Rectal smooth muscle tissue (tissue), 1 donor: ENCODE data around the gene SF3B4.
A peak's percentile ranks its signal among the peaks of the same experiment; 100 is the strongest.

ENCODE experiments used
- H3K27ac ChIP-seq: one replicate; pipeline ENCODE4 v1.7.0; 2013; ENCODE audit warnings: low read depth, low read length, inconsistent platforms
- H3K27me3 ChIP-seq: one replicate; pipeline ENCODE4 v1.7.0; 2013; ENCODE audit warnings: low read length; ENCODE audit not compliant: control insufficient read depth, insufficient read depth
- H3K36me3 ChIP-seq: one replicate; pipeline ENCODE4 v1.7.0; 2013; ENCODE audit warnings: low read length; ENCODE audit not compliant: control insufficient read depth, insufficient read depth
- H3K4me1 ChIP-seq: one replicate; pipeline ENCODE4 v1.7.0; 2013; ENCODE audit warnings: low read length; ENCODE audit not compliant: control insufficient read depth, insufficient read depth
- H3K4me3 ChIP-seq: one replicate; pipeline ENCODE4 v1.7.0; 2013; ENCODE audit warnings: low read length
- H3K9ac ChIP-seq: one replicate; pipeline ENCODE4 v1.7.0; 2013; ENCODE audit warnings: low read length

SF3B4 gene

DNA sequence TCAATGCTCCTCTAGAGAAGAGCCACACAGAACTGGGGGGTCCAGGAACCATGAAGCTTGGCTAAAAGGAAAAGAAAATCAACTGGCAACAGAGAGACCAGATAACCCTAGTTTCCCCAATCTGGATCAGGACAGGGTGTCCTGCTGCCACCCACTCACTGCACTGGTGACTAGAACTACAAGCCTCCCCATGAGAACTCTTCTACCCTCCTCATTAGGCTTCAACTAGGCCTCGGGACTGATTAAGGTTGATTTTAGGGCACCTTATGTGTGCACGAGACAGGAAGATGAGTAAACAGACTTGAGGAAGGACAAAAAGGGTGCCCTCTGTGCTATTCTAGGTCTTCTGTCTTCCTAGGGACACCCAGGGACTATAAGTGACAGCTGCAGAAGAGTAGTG lies 2.3 kb upstream of the SF3B4 start:
- Histone ChIP-seq H3K4me1 (peaks cover 16% of the 10 kb centered on the region), H3K27ac (no peak overlapping the region)

DNA sequence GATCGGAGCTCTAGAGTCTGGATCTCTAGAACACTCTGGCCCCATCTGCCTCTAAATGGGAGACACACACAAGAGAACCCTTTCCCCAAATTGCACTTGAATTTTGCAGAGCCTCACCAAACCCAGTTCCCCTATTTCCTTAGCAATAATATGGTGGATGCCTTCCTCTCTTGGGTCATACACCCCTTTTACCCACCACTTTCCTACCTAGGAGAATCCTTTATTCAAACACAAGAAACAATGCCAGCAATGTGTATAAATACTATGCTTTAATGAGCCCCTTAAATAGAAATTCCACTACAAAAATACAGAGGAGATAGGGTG lies 760 bp upstream of the SF3B4 start:
- peak overlapping the region; percentile 96 for H3K27ac ChIP-seq
- H3K9ac ChIP-seq = peak overlapping the region; percentile 84
- peaks cover 43% of the 10 kb centered on the region for H3K36me3 ChIP-seq
- H3K4me1 ChIP-seq = peaks cover 16% of the 10 kb centered on the region
- no peaks in the 10 kb centered on the region for H3K27me3 ChIP-seq
- peak overlapping the region; percentile 97 for H3K4me3 ChIP-seq

More for the DNA sequence above, 2.3 kb upstream of the SF3B4 start:
- H3K4me3 ChIP-seq = no peak overlapping the region
- H3K9ac ChIP-seq = no peak overlapping the region
- no peaks in the 10 kb centered on the region for H3K27me3 ChIP-seq
- H3K36me3 ChIP-seq = peaks cover 39% of the 10 kb centered on the region

DNA sequence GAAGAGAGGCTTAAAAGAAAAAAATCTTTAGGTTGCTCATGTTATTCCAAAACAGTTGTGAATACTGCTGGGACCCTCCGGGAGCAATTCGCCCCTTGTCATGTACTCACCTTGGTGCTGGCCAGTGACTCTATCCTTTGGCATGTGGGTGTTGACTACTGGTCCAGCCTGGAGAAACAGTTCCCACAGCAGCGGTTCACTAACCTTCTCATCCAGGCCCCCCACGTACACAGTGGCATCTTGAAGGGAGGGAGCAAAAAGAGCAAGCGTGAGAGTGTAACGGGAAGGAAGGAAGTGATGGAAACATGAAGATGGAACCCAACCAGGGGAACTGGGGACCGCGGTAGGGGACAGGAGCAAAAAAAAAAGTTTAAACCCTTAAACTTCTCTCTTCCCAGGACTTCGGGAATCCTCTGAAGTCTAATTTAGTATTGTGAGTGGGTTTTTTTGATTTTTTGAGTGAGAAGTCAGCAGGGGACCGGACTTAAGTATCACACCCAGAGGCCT lies 494 bp downstream of the SF3B4 start:
- H3K9ac ChIP-seq = peak overlapping the region; percentile 71
- H3K4me1 ChIP-seq = peaks cover 16% of the 10 kb centered on the region
- H3K27ac ChIP-seq = peak overlapping the region; percentile 96
- no peaks in the 10 kb centered on the region for H3K27me3 ChIP-seq
- peaks cover 48% of the 10 kb centered on the region for H3K36me3 ChIP-seq
- peak overlapping the region; percentile 97 for H3K4me3 ChIP-seq

DNA sequence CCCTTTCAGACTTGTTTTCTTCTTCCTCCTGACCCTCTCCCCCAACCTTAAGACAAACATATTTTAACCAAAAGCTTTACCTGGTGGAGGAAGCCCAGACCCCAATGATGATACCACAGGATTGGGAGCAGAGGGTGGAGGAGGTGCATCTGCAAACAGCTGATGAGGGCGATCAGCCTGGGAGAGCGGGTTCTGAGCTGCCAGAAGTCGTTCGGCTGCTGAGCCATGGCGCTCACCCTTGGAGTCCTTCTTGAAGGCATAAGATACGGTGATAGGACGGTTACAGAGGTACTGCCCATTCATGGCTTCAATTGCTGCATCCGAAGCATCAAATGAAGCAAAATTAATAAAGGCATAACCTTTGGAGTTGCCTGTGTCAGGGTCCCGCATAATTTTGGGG lies 1.3 kb downstream of the SF3B4 start:
- no peak overlapping the region for H3K9ac ChIP-seq
- peaks cover 16% of the 10 kb centered on the region for H3K4me1 ChIP-seq
- peaks cover 44% of the 10 kb centered on the region for H3K36me3 ChIP-seq
- H3K27ac ChIP-seq = no peak overlapping the region
- H3K27me3 ChIP-seq = no peaks in the 10 kb centered on the region
- H3K4me3 ChIP-seq = peak overlapping the region; percentile 17

DNA sequence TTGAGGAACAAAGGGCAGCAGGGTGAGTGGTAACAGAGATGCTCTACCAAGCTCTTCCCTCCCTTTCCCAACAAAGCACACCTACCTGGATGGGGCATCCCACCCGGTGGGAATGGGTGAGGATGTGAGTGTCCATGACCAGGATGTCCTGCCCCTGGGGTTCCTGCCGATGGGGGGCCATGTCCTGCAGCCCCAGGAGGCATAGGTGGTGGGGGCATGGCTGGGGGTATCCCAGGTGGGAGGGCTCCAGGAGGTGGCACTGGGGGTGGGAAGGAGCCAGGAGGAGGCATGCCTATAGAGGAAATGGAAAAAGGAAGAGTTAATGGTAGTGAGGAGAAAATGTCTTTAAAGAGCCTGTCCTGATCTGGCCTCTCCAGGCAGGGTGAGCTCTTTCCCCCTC lies 1.9 kb downstream of the SF3B4 start:
- Histone ChIP-seq H3K27me3 (no peaks in the 10 kb centered on the region), H3K36me3 (peaks cover 42% of the 10 kb centered on the region), H3K9ac (no peak overlapping the region), H3K27ac (no peak overlapping the region), H3K4me3 (peak overlapping the region; percentile 17), H3K4me1 (peaks cover 16% of the 10 kb centered on the region)

DNA sequence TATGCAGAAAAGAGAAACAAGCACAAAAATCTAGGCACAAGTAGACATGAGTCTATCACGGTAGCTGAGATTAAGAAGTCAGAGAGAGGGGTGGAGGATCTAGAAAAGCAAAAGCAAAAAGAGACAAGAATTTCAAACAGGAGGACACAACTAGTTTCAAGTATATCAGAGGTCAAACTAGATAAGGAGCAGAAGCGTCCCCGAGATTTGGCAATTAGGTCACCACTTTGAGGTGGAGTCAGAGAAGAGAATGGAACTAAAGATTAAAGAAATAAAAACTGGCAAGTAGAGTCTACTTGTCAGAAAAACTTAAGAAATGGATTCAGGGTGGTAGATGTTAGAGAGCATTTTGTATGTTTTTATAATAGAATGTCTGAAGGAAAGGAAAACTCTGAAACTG lies 2.3 kb downstream of the SF3B4 start:
- Histone ChIP-seq H3K4me3 (no peak overlapping the region), H3K27ac (no peak overlapping the region), H3K9ac (no peak overlapping the region), H3K4me1 (peaks cover 16% of the 10 kb centered on the region), H3K27me3 (no peaks in the 10 kb centered on the region), H3K36me3 (peaks cover 42% of the 10 kb centered on the region)

DNA sequence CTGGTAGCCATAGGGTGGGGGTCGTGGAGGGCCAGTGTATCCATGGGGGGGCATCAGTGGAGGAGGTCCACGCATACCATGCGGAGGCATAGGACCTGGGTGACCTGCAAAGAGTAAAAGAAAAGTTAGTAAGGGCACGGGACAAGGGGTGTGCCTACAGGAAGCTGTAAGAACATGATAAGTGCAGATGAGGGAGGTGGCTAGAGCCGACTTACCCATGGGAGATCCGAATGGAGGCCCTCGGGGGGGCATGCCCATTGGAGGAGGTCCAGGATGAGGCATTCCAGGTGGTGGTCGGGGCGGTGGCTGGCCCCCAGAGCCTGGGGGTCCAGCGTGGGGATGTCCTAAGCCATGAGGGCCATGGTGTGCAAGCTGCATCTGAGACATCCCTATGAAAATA lies 4.0 kb downstream of the SF3B4 start:
- H3K36me3 ChIP-seq = peaks cover 31% of the 10 kb centered on the region
- H3K27ac ChIP-seq = no peak overlapping the region
- H3K27me3 ChIP-seq = no peaks in the 10 kb centered on the region
- no peak overlapping the region for H3K4me3 ChIP-seq
- H3K4me1 ChIP-seq = peaks cover 16% of the 10 kb centered on the region
- no peak overlapping the region for H3K9ac ChIP-seq

DNA sequence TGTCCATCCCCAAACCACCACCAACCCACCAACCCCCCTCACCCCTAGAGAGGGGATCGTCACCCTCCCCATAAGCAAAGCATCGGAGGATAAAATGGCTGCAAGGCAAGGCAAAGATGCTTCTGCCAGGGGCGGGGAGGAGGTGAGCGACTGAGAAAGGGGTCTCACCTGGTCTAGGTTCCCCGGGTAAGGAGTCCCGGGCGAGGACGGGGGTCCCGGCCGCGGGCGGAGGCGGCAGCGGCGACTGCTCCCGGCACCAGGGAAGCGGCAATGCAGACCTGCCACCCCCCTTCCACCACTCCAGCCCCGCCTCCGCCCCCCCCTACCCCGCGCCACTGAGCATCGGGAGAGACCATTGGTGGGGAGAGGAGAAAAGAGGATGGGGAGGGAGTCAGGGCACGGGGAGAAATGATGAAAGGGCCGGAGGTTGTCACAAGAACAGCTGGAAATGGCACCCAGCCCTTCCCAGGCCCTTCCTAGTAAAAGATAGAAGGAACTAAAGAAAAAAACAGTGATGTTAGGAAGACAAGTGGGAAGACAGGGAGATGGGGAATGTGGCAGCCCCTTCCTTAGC lies 9.9 kb downstream of the SF3B4 start, which contains the start of gene SV2A:
Gene SV2A (minus strand): TSS at position 274 of the 574 bp plus-strand sequence. CDS start 4,004 bp downstream, outside the sequence.
- Histone ChIP-seq H3K36me3 (peaks cover 2% of the 10 kb centered on the region), H3K27me3 (peaks cover 5% of the 10 kb centered on the region), H3K4me1 (no peaks in the 10 kb centered on the region), H3K9ac (peak within 1 kb of the TSS; percentile 66), H3K27ac (no peak within 1 kb of the TSS), H3K4me3 (peak within 1 kb of the TSS; percentile 79)

DNA sequence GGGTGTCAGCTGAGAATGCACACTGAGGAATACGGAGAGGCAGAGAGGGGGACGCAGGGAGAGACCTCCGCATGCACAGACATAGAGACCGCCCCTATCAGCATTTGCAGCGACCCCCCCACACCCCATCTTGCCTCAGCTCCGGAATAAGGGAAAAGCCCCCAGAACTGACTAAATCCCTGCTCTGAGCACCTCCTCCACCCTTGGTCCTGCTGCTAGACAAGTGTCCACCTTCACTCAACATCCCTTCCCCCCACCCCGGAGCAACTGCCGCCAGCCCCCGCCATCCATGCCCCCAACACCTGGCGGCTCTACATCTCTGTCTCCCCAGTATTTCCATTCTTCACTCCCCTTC lies 10.7 kb downstream of the SF3B4 start:
- H3K9ac ChIP-seq = no peak overlapping the region
- no peaks in the 10 kb centered on the region for H3K4me1 ChIP-seq
- peak overlapping the region; percentile 79 for H3K4me3 ChIP-seq
- H3K36me3 ChIP-seq = no peaks in the 10 kb centered on the region
- H3K27me3 ChIP-seq = peaks cover 5% of the 10 kb centered on the region
- H3K27ac ChIP-seq = no peak overlapping the region

DNA sequence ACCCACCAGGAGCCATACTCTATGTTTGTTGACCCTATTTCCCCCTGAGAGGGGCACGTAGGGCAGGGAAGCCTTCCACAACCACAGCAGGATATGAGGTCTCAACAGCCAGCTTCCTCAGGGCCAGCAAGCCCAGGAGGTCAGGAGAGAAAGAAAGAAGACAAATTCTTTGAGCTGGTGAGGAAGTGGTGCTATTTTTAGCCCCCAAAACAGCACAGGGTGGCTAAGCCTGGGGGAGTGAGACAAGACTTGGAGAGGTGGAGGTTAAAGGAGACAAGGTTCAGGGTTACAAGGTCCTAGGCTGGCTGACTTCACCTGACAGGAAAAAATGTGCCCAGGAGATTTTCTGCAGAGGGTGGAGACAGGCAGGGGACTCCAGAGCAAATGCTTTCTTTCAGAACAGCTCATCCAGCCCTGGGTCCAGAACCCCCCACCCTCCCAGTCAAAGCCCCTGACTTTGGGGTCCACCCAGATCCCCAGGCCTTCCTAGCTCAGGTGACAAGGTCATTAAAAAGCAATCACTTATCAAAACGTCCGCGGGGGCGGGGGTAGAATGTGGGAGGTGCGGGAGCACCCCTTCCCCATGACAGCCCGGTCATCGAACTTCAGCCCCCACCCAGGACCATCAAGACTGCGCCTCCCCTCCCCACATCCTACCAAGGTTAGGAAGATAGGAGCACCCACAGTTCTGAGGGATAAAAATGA lies 11.3 kb downstream of the SF3B4 start:
- Histone ChIP-seq H3K9ac (no peak overlapping the region), H3K27me3 (peaks cover 5% of the 10 kb centered on the region), H3K36me3 (no peaks in the 10 kb centered on the region), H3K27ac (no peak overlapping the region), H3K4me1 (no peaks in the 10 kb centered on the region), H3K4me3 (peak overlapping the region; percentile 79)

DNA sequence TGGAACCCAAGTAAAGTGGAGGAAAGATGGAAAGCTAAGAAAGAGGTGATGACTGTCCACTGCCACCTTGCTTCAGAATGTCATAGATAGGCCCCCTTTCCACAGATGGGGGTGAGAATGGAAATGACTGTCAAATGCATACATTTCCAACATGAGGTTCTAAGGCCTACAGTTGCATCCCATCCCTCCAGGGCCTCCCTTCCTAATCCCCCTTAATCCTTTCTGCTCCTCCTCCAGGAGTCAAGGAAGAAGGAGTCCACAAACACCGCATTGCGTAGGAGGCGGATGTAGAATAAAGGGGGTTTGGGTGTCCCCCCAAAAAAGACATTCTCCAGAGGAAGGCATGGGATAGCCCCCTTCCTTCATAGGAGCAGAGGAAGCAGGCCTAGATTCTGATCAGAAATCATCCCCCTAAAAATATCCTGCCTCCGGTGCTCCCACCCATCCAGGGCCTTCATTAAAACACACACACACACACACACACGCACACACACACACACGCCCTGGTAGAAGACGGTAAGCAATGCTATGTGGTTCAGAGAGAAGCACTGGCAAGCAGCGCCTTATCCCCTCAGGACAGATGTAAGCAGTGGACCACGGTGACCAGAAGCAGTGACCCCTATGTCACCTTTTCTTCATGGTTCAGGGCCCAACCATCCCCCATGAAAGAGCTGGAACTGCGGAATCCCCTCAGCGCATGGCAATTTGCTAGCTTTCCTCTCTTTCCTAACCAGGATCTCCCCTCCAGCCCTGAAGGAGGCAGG lies 12.0 kb downstream of the SF3B4 start:
- H3K4me3 ChIP-seq = no peak overlapping the region
- no peak overlapping the region for H3K27ac ChIP-seq
- H3K27me3 ChIP-seq = peaks cover 5% of the 10 kb centered on the region
- no peak overlapping the region for H3K9ac ChIP-seq
- H3K4me1 ChIP-seq = no peaks in the 10 kb centered on the region
- H3K36me3 ChIP-seq = no peaks in the 10 kb centered on the region

DNA sequence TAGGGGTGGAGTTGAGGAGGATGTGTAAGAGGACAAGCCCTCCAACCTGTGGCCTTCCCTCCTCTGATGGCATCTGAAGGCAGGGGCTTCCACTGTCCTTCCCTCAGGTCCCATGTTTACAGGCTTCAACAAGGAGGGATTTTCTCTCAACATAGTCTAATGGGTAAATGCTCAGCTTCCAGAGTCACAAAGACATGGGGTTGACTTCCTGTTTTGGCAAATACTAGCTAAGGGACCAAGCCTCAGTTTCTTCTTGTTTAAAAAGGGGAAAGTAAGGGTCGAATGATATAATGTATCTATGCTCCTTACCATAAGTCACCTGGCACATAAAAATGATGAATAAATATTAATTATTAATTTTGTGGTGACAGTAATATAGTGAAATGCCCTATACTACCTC lies 13.1 kb downstream of the SF3B4 start:
- H3K4me3 ChIP-seq = no peak overlapping the region
- H3K4me1 ChIP-seq = no peaks in the 10 kb centered on the region
- H3K27me3 ChIP-seq = peaks cover 5% of the 10 kb centered on the region
- no peak overlapping the region for H3K27ac ChIP-seq
- no peak overlapping the region for H3K9ac ChIP-seq
- H3K36me3 ChIP-seq = no peaks in the 10 kb centered on the region
